Esophagus muscularis mucosa (tissue), 4 donors: ENCODE data around the gene GP1BB. TPM values are rescaled to one million over a fixed set of nuclear protein-coding genes. Genes with fewer than 3 reads are reported as not detected.

Source experiments
- DNase-seq: peaks from one replicate; pipeline ENCODE4 v3.0.0-alpha.2; 2017; ENCODE audit errors: extremely low spot score
- H3K27ac ChIP-seq, 4 donors: fragments of 200-600 bp; sonication (generic); replicated peaks in 1 of 4; 1 replicate in 3 of 4; 2 replicates in 1 of 4; pipeline ENCODE4 v1.5.1; 2016 to 2019; ENCODE audit warnings: mild to moderate bottlenecking in 1 of 4
- H3K27me3 ChIP-seq, 4 donors: fragments of 200-600 bp; sonication (generic); one replicate each; pipeline versions ENCODE4 v1.5.1 to v1.6.0; 2016 to 2019
- H3K36me3 ChIP-seq, 4 donors: fragments of 200-600 bp; sonication (generic); one replicate each; pipeline ENCODE4 v1.5.1; 2016 to 2019
- H3K4me1 ChIP-seq, 4 donors: fragments of 200-600 bp; sonication (generic); one replicate each; pipeline ENCODE4 v1.5.1; 2016 to 2019
- H3K4me3 ChIP-seq, 4 donors: fragments of 200-600 bp; sonication (generic); 1 replicate in 2 of 4; 2 replicates in 2 of 4; pipeline ENCODE4 v1.5.1; 2016 to 2019; ENCODE audit warnings: mild to moderate bottlenecking in 4 of 4, moderate library complexity in 1 of 4
- H3K9me3 ChIP-seq, 4 donors: fragments of 200-600 bp; sonication (generic); 1 replicate in 3 of 4; 2 replicates in 1 of 4; pipeline ENCODE4 v1.5.1; 2016 to 2019
- EP300 ChIP-seq: sonication (generic); formaldehyde crosslinking; IDR thresholded peaks from one replicate; pipeline ENCODE4 v1.6.1; 2017; ENCODE audit warnings: antibody characterized with exemption
- POLR2A ChIP-seq: fragments of 450-650 bp; IDR thresholded peaks from one replicate; pipeline ENCODE4 v1.6.1; 2017; ENCODE audit warnings: antibody characterized with exemption, moderate library complexity, mild to moderate bottlenecking, low read depth
- POLR2AphosphoS5 ChIP-seq, 2 donors: sonication (generic); formaldehyde crosslinking; IDR thresholded peaks; one replicate each; pipeline ENCODE4 v1.6.1; 2017; ENCODE audit warnings: antibody characterized with exemption in 2 of 2
- WGBS: methylation state at CpG from one replicate; pipeline ENCODE4 v1.1.5; 2018; 5-methylcytosine and 5-hydroxymethylcytosine counted together
- intact Hi-C: fragments of 100-400 bp; cut with DNase I; formaldehyde crosslinking; loops from one replicate; pipeline ENCODE4 v1.15.1; 2023
- total RNA-seq, 4 donors: library from RNA; depleted of rRNA; stranded (reverse); fragments of >200 nt; gene quantifications; one replicate each; pipeline versions ENCODE4 v1.1.0 to v1.2.1, GENCODE V29; 2016
- TF ChIP-seq, protein P1 (sequence below), 3 experiments: fragments of 200-600 bp in 2 of 3; fragments of 450-650 bp in 1 of 3; sonication (generic) in 2 of 3; IDR thresholded peaks; one replicate each; pipeline ENCODE4 v1.5.1; 2017 to 2019; ENCODE audit warnings: antibody characterized with exemption in 3 of 3, mild to moderate bottlenecking in 2 of 3, moderate library complexity in 1 of 3

GP1BB gene
- total RNA-seq, 4 donors from 2014 or later, result 1.7 to 16.7 (median 5.7) TPM

GRCh38 chr22:19730198-19730597 lies 6.9 kb downstream of the GP1BB start:
- Histone ChIP-seq H3K27ac (no peak overlapping the region), H3K9me3 (no peaks in the 10 kb centered on the region), H3K4me1 (peaks cover 0 to 13% (median 11%) of the 10 kb centered on the region in 4 donors), H3K27me3 (peaks cover 0 to 19% (median 2%) of the 10 kb centered on the region in 4 donors), H3K4me3 (no peak overlapping the region), H3K36me3 (no peaks in the 10 kb centered on the region)
- intact Hi-C loops, result no loop called here
- WGBS, result 96% methylated on average over 6 of the region's 8 CpGs
- no peak for TF ChIP-seq POLR2AphosphoS5 (IDR thresholded peaks at IDR 0.05)
- TF ChIP-seq EP300, result no peak
- TF ChIP-seq, protein P1, sequence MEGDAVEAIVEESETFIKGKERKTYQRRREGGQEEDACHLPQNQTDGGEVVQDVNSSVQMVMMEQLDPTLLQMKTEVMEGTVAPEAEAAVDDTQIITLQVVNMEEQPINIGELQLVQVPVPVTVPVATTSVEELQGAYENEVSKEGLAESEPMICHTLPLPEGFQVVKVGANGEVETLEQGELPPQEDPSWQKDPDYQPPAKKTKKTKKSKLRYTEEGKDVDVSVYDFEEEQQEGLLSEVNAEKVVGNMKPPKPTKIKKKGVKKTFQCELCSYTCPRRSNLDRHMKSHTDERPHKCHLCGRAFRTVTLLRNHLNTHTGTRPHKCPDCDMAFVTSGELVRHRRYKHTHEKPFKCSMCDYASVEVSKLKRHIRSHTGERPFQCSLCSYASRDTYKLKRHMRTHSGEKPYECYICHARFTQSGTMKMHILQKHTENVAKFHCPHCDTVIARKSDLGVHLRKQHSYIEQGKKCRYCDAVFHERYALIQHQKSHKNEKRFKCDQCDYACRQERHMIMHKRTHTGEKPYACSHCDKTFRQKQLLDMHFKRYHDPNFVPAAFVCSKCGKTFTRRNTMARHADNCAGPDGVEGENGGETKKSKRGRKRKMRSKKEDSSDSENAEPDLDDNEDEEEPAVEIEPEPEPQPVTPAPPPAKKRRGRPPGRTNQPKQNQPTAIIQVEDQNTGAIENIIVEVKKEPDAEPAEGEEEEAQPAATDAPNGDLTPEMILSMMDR (IDR thresholded peaks at IDR 0.05), result no peak
- no peak for TF ChIP-seq POLR2A
- no peak for DNase-seq

GRCh38 chr22:19730655-19731360 lies 7.5 kb downstream of the GP1BB start:
- H3K9me3 ChIP-seq, result no peaks in the 10 kb centered on the region
- H3K27ac ChIP-seq, result no peak overlapping the region
- H3K36me3 ChIP-seq, result no peaks in the 10 kb centered on the region
- peaks cover 0 to 18% (median 2%) of the 10 kb centered on the region in 4 donors for H3K27me3 ChIP-seq
- intact Hi-C loops, result loop anchor here (1.0 kb wide), 1 partner anchor 179 kb away; no protein-coding TSS in a partner anchor
- H3K4me1 ChIP-seq, result peaks cover 0 to 13% (median 11%) of the 10 kb centered on the region in 4 donors
- H3K4me3 ChIP-seq, result peak overlapping the region; percentile 42 to 55 (median 48)
- peak; percentile 95 for DNase-seq
- TF ChIP-seq POLR2AphosphoS5 (IDR thresholded peaks at IDR 0.05), result peak in 1 of 2 donors; percentile 15
- no peak for TF ChIP-seq POLR2A
- TF ChIP-seq, protein P1 (IDR thresholded peaks at IDR 0.05), result peak; percentile 92 to 98 (median 93)
- 0% methylated on average over 5 of the region's 48 CpGs for WGBS

DNA sequence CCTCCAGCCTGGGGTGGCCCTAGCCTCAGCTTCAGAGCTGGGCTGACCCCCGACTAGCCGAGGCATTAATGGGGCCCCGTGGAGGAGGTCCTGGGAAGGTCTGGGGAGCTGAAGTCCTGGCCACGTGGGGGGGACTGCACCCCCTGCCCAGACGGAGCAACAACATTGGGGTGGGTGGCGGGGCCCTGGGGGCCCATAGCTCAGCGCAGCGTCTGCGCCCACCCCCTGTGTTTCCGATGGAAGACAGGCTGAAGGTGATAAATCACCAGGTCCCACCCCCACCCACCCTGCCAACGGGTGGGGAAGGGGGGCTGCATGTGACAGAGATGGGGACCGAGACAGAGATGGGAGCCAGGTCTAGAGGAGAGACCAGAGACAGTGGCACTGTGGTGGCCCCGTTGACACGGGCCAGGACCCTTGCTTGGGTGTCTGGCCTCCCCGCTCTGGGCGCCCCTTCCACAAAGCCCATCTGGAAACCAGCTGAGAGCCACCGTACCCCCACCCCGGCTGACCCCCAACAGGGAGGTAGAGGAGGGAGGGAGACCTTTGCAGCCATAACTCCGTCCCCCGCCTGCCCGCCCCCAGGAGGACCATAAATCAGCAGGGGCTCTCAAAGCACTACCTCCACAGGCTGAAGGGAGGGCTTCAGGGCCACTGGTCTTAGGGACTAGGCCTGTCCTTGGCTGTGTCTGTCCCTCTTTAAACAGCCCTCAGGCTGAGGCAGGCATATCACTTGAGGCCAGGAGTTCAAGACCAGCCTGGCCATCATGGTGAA lies 8.2 kb downstream of the GP1BB start:
- no peak for TF ChIP-seq POLR2AphosphoS5 (IDR thresholded peaks at IDR 0.05)
- no peak for TF ChIP-seq POLR2A
- no peak overlapping the region for H3K27ac ChIP-seq
- peak overlapping the region in 2 of 4 donors; percentile 42 to 55 for H3K4me3 ChIP-seq
- intact Hi-C loops, result loop anchor here (1.0 kb wide), 1 partner anchor 179 kb away; no protein-coding TSS in a partner anchor
- DNase-seq, result no peak
- H3K27me3 ChIP-seq, result peaks cover 0 to 21% (median 2%) of the 10 kb centered on the region in 4 donors
- H3K4me1 ChIP-seq, result peaks cover 0 to 13% (median 11%) of the 10 kb centered on the region in 4 donors
- WGBS, result 74% methylated on average over 7 of the region's 21 CpGs
- H3K9me3 ChIP-seq, result no peaks in the 10 kb centered on the region
- H3K36me3 ChIP-seq, result no peaks in the 10 kb centered on the region

DNA sequence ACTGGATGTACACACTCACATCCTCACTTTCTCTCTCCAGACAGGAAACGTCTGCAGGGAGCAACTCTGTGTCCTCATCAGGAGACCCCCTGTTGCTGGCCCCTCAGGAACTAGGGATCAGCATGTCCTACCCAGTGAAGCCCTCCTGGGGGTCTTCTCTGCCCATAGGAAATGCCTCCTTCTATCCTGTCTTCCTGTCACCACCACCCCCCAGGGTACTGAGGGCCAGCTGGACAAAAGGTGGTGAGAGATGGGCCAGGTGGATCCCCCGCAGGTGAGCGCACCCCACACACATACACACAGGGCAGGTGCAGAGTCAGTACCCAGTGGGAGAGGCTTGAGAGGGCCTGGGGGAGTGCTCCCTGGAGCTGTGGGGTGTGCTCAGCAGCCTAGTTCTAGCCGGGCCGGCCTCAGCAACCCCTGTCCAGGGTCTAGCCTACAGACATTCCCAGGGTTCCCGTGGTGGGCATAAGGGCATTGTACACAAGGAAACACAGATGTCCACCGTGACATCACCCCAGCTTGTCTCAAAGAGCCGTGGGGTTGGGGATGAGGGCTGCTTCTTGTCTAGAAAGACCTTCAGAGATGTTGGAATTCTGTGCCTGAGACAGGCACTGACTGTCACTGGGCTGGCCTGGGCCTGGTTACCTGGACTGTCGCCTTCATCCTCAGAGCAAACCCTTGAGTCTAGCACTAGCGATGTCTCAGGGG lies 9.2 kb downstream of the GP1BB start:
- Histone ChIP-seq H3K4me3 (no peak overlapping the region), H3K27ac (no peak overlapping the region), H3K4me1 (peaks cover 0 to 13% (median 11%) of the 10 kb centered on the region in 4 donors), H3K9me3 (no peaks in the 10 kb centered on the region), H3K27me3 (peaks cover 0 to 30% (median 2%) of the 10 kb centered on the region in 4 donors), H3K36me3 (no peaks in the 10 kb centered on the region)
- TF ChIP-seq EP300 (no peak), POLR2A (no peak), POLR2AphosphoS5 (IDR thresholded peaks at IDR 0.05) (no peak)
- TF ChIP-seq, protein P1 (IDR thresholded peaks at IDR 0.05), result no peak
- 92% methylated on average over 10 of the region's 10 CpGs for WGBS
- intact Hi-C loops, result no loop called here
- DNase-seq, result no peak
